Fibroblast of the aortic adventitia (primary cell): ENCODE data around the gene KIAA1958. TPM values are rescaled to one million over a fixed set of nuclear protein-coding genes. Genes with fewer than 3 reads are reported as not detected.

Experiments
- DNase-seq: peaks from one replicate; pipeline ENCODE4 v3.0.0-alpha.2; 2010; ENCODE audit warnings: low read depth
- H3K4me3 ChIP-seq: 2 replicates; pipeline ENCODE4 v1.5.1; 2011; ENCODE audit warnings: low read depth, mild to moderate bottlenecking, control low read depth, low read length, moderate library complexity
- CTCF ChIP-seq: IDR thresholded peaks from 2 replicates; pipeline ENCODE4 v1.5.1; 2011; ENCODE audit warnings: mild to moderate bottlenecking, low read length, control low read depth, inconsistent platforms; ENCODE audit not compliant: insufficient read depth
- total RNA-seq: library from RNA; depleted of rRNA; stranded (reverse); fragments of >200 nt; gene quantifications from 2 replicates; pipeline ENCODE4 v1.2.3, GENCODE V29; 2012; ENCODE audit warnings: low replicate concordance

KIAA1958 gene
- total RNA-seq, 1 donor, result 1.4 TPM

DNA sequence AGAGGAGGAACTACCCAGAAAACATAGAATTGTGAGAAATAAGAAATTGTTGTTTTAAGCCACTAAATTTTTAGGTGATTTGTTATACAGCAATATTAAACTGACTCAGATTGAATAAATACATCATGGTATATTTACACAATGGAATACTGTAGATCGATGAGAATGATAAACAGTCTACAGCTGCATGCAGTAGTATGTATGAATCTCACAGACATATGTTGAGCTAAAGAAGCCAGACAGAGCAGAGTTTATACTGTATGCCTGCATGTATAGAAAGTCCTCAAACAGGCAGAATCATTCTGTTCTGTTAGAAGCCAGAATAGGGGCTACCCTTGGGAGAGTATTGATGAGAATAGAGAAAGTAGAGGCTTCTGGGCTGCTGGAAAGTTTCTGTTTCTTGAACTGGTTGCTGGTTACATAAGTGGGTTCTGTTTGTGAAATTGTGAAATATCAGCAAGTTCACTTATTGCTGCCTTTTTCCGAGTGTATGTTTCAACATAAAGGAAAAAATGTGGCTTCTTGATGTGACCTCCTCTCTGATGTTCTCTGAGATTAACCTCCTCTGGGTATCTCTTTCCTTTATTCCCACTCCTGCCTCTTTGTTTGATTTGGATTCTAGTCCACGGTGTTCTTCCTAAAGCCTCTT is 9.6 kb downstream of the KIAA1958 start:
- H3K4me3 ChIP-seq, result no peak overlapping the region
- DNase-seq, result no peak
- TF ChIP-seq CTCF, result no peak

- no peak for DNase-seq
- no peak for TF ChIP-seq CTCF
- no peak overlapping the region for H3K4me3 ChIP-seq
Observed at GRCh38 chr9:112500842-112501241, 14.2 kb downstream of the KIAA1958 start.

DNA sequence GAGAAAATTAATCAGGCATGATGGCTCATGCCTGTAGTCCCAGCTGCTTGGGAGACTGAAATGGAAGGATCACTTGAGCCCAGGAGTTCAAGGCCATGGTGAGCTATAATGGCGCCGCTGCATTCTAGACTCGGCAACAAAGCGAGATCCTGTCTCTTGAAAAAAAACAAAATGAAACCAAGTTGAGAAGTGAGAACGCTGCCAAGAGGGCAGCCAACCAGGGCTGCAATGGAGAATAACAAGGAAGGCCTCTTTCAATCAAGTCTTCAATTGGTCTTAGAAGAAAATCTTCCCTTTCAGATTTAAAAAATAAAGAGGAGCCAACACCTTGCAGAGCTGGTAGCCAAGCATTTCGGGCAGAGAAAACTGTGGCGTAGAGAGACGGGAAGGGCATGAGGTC is 14.7 kb downstream of the KIAA1958 start:
- no peak for DNase-seq
- no peak for TF ChIP-seq CTCF
- no peak overlapping the region for H3K4me3 ChIP-seq

DNA sequence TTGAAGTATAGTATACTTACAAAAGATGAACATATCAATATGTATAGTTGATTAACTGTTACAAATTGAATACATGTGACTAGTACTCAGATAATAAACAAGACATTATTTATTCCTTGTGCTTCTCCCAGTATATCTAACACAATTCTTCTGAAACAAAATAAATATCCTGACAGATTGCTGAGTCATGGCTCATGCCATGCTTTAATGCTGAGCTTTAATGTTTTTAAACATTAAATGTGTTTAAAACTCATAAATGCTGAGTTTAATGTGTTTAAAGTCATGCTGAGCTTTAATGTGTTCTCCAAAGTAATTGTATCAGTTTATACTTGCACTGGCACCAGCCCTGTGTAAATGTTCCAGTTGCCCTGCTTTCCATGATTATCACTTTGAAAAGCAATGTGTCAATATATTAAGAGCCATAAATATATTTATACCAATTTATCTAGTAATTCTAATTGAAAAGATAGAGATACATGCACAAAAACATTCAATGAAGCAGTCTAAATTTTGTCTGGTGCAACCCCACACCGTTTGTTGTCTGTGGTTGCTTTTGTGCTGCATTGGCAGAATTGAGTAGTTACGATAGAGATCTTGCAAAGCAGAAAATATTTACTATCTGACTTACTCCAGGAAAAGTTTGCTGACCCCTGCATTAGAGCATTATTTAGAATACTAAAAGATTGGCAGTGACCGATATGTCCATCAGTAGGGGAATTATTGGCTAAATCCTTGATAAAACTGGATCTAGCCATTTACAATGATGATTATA is 15.7 kb downstream of the KIAA1958 start:
- TF ChIP-seq CTCF, result no peak
- H3K4me3 ChIP-seq, result no peak overlapping the region
- DNase-seq, result no peak

DNA sequence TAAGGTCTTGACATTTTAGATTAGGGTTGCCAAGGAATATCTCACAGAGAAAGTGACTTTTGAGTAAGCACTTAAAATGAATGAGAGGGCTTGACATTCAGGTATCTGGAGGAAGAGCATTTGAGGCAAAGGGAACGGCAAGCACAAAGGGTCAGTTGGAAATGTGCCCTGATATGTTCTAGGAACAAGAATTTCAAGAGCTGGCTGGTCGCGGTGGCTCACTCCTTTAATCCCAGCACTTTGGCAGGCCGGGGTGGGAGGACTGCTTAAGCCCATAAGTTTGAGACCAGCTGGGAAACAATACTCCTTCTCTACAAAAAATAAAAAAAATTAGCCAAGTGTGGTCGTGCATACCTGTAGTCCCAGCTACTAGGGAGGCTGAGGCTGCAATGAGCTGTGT is 16.5 kb downstream of the KIAA1958 start:
- H3K4me3 ChIP-seq, result no peak overlapping the region
- TF ChIP-seq CTCF, result no peak
- no peak for DNase-seq

DNA sequence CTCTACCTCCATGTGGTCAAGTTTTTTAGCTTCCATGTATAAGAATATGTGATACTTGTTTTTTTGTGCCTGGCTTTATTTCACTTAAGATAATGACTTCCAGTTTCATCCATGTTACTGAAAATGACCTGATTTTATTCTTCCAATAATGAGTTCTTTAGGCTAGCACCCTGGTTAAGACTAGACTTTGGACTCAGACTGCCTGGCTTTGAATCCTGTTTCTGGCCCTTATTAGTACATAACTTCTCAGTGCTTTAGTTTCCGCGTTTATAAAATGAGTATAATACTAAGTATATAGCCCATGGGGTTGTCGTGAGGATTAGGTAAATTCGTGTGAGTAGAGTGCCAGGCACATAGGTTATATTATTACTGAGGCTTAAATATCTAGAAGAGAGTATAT is 18.5 kb downstream of the KIAA1958 start:
- DNase-seq, result no peak
- H3K4me3 ChIP-seq, result no peak overlapping the region
- no peak for TF ChIP-seq CTCF
